Measurements from ENCODE around the gene SH3BGRL3.

Gene SH3BGRL3

GRCh38 chr1:26281091-26281958 is 1.4 kb downstream of the SH3BGRL3 start:
- H3K27me3 ChIP-seq (ENCODE audit: insufficient read depth, low read length), result no peaks in the 10 kb centered on the region
- H3K36me3 ChIP-seq (ENCODE audit: insufficient read depth, low read length), result peaks cover 13% of the 10 kb centered on the region
- peaks cover 25% of the 10 kb centered on the region for H3K4me1 ChIP-seq (ENCODE audit: insufficient read depth, low read length)

GRCh38 chr1:26281971-26282370 is 2.1 kb downstream of the SH3BGRL3 start:
- no peak overlapping the region for H2AFZ ChIP-seq (ENCODE audit: low read depth, low read length)
- H3K4me1 ChIP-seq (ENCODE audit: insufficient read depth, low read length), result peaks cover 29% of the 10 kb centered on the region
- H3K27me3 ChIP-seq (ENCODE audit: insufficient read depth, low read length), result no peaks in the 10 kb centered on the region
- H3K4me3 ChIP-seq (ENCODE audit: low read length), result no peak overlapping the region
- H3K36me3 ChIP-seq (ENCODE audit: insufficient read depth, low read length), result peaks cover 7% of the 10 kb centered on the region
- H3K9me3 ChIP-seq (ENCODE audit: low read length), result no peaks in the 10 kb centered on the region

More at GRCh38 chr1:26281091-26281958, 1.4 kb downstream of the SH3BGRL3 start:
- Histone ChIP-seq H3K4me3 (ENCODE audit: low read length) (no peak overlapping the region), H3K9me3 (ENCODE audit: low read length) (no peaks in the 10 kb centered on the region), H2AFZ (ENCODE audit: low read depth, low read length) (no peak overlapping the region)

- H3K4me3 ChIP-seq (ENCODE audit: low read length), result no peak overlapping the region
- no peak overlapping the region for H2AFZ ChIP-seq (ENCODE audit: low read depth, low read length)
- H3K27me3 ChIP-seq (ENCODE audit: insufficient read depth, low read length), result no peaks in the 10 kb centered on the region
- H3K36me3 ChIP-seq (ENCODE audit: insufficient read depth, low read length), result peaks cover 2% of the 10 kb centered on the region
- no peaks in the 10 kb centered on the region for H3K9me3 ChIP-seq (ENCODE audit: low read length)
- peaks cover 34% of the 10 kb centered on the region for H3K4me1 ChIP-seq (ENCODE audit: insufficient read depth, low read length)
Observed at GRCh38 chr1:26282401-26282918, 2.6 kb downstream of the SH3BGRL3 start.

GRCh38 chr1:26283279-26283853 is 3.5 kb downstream of the SH3BGRL3 start:
- H3K4me3 ChIP-seq (ENCODE audit: low read length), result no peak overlapping the region
- no peaks in the 10 kb centered on the region for H3K27me3 ChIP-seq (ENCODE audit: insufficient read depth, low read length)
- H3K4me1 ChIP-seq (ENCODE audit: insufficient read depth, low read length), result peaks cover 37% of the 10 kb centered on the region
- no peaks in the 10 kb centered on the region for H3K9me3 ChIP-seq (ENCODE audit: low read length)
- H3K36me3 ChIP-seq (ENCODE audit: insufficient read depth, low read length), result no peaks in the 10 kb centered on the region
- H2AFZ ChIP-seq (ENCODE audit: low read depth, low read length), result no peak overlapping the region

GRCh38 chr1:26283871-26284596 is 4.1 kb downstream of the SH3BGRL3 start:
- H2AFZ ChIP-seq (ENCODE audit: low read depth, low read length), result no peak overlapping the region
- no peak overlapping the region for H3K4me3 ChIP-seq (ENCODE audit: low read length)
- H3K4me1 ChIP-seq (ENCODE audit: insufficient read depth, low read length), result peaks cover 36% of the 10 kb centered on the region
- H3K9me3 ChIP-seq (ENCODE audit: low read length), result no peaks in the 10 kb centered on the region
- no peaks in the 10 kb centered on the region for H3K27me3 ChIP-seq (ENCODE audit: insufficient read depth, low read length)
- H3K36me3 ChIP-seq (ENCODE audit: insufficient read depth, low read length), result no peaks in the 10 kb centered on the region

GRCh38 chr1:26284597-26285347 is 4.9 kb downstream of the SH3BGRL3 start:
- Histone ChIP-seq H3K27me3 (ENCODE audit: insufficient read depth, low read length) (no peaks in the 10 kb centered on the region), H3K4me3 (ENCODE audit: low read length) (no peak overlapping the region), H3K4me1 (ENCODE audit: insufficient read depth, low read length) (peaks cover 32% of the 10 kb centered on the region), H3K9me3 (ENCODE audit: low read length) (no peaks in the 10 kb centered on the region), H2AFZ (ENCODE audit: low read depth, low read length) (no peak overlapping the region), H3K36me3 (ENCODE audit: insufficient read depth, low read length) (no peaks in the 10 kb centered on the region)

- Histone ChIP-seq H3K9me3 (ENCODE audit: low read length) (no peaks in the 10 kb centered on the region), H3K4me3 (ENCODE audit: low read length) (no peak overlapping the region), H3K36me3 (ENCODE audit: insufficient read depth, low read length) (no peaks in the 10 kb centered on the region), H3K4me1 (ENCODE audit: insufficient read depth, low read length) (peaks cover 28% of the 10 kb centered on the region), H3K27me3 (ENCODE audit: insufficient read depth, low read length) (no peaks in the 10 kb centered on the region), H2AFZ (ENCODE audit: low read depth, low read length) (no peak overlapping the region)
Observed at GRCh38 chr1:26285366-26286063, 5.6 kb downstream of the SH3BGRL3 start.

GRCh38 chr1:26286064-26286416 is 6.2 kb downstream of the SH3BGRL3 start:
- H3K4me1 ChIP-seq (ENCODE audit: insufficient read depth, low read length), result peaks cover 26% of the 10 kb centered on the region

GRCh38 chr1:26287033-26287711 is 7.3 kb downstream of the SH3BGRL3 start:
- Histone ChIP-seq H3K9me3 (ENCODE audit: low read length) (no peaks in the 10 kb centered on the region), H3K36me3 (ENCODE audit: insufficient read depth, low read length) (no peaks in the 10 kb centered on the region), H2AFZ (ENCODE audit: low read depth, low read length) (no peak overlapping the region), H3K4me1 (ENCODE audit: insufficient read depth, low read length) (peaks cover 19% of the 10 kb centered on the region), H3K4me3 (ENCODE audit: low read length) (no peak overlapping the region), H3K27me3 (ENCODE audit: insufficient read depth, low read length) (no peaks in the 10 kb centered on the region)

More at GRCh38 chr1:26286064-26286416, 6.2 kb downstream of the SH3BGRL3 start:
- Histone ChIP-seq H3K27me3 (ENCODE audit: insufficient read depth, low read length) (no peaks in the 10 kb centered on the region), H3K36me3 (ENCODE audit: insufficient read depth, low read length) (no peaks in the 10 kb centered on the region), H3K9me3 (ENCODE audit: low read length) (no peaks in the 10 kb centered on the region), H3K4me3 (ENCODE audit: low read length) (no peak overlapping the region), H2AFZ (ENCODE audit: low read depth, low read length) (no peak overlapping the region)

GRCh38 chr1:26287811-26288210 is 7.9 kb downstream of the SH3BGRL3 start:
- Histone ChIP-seq H3K4me1 (ENCODE audit: insufficient read depth, low read length) (peaks cover 19% of the 10 kb centered on the region), H3K4me3 (ENCODE audit: low read length) (no peak overlapping the region), H2AFZ (ENCODE audit: low read depth, low read length) (no peak overlapping the region), H3K27me3 (ENCODE audit: insufficient read depth, low read length) (no peaks in the 10 kb centered on the region), H3K9me3 (ENCODE audit: low read length) (no peaks in the 10 kb centered on the region), H3K36me3 (ENCODE audit: insufficient read depth, low read length) (no peaks in the 10 kb centered on the region)

GRCh38 chr1:26288311-26288941 is 8.5 kb downstream of the SH3BGRL3 start:
- Histone ChIP-seq H3K36me3 (ENCODE audit: insufficient read depth, low read length) (no peaks in the 10 kb centered on the region), H3K4me1 (ENCODE audit: insufficient read depth, low read length) (peaks cover 19% of the 10 kb centered on the region), H3K4me3 (ENCODE audit: low read length) (no peak overlapping the region), H3K27me3 (ENCODE audit: insufficient read depth, low read length) (no peaks in the 10 kb centered on the region), H2AFZ (ENCODE audit: low read depth, low read length) (no peak overlapping the region), H3K9me3 (ENCODE audit: low read length) (no peaks in the 10 kb centered on the region)

Data from neuron (in vitro differentiated cells).